ENCODE measurements around the gene PUM1.

DNA sequence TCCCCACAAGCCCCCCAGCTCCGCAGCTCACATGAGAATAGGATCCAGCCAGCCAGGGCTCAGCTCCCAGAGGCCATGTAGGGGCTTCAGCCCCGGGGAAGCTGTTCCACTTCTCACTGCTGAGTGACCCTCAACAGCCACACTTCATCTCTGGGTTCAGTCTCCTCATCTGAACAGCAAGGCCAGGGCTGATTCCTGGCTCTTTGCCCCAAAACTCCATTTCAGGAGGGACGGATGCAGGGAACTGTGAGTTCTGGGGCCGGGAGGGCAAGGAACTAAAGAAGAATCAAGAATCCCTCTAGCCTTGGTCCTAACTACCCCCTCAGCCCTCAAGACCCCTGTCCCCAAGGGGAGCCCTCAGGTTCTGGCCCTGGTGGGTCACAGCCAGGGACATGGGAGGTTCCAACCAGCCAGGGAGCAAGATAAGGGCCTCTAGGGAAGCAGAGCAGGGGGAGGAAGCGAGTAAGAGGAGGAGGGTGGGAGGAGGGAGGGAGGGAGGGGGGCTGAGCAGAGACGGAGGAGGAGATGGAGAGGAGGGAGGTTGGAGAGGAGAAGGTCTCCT, 170.1 kb downstream of the PUM1 start:
- TF ChIP-seq BHLHE40 (IDR thresholded peaks at IDR 0.05; ENCODE audit: low read depth, low read length) (no peak), CTCF (conservative IDR thresholded peaks at IDR 0.05; ENCODE audit: low read depth, low read length) (no peak), POLR2A (IDR thresholded peaks at IDR 0.05; ENCODE audit: low read depth, low read length) (no peak), MAFK (IDR thresholded peaks at IDR 0.05; ENCODE audit: low read depth, low read length) (no peak), CEBPB (IDR thresholded peaks at IDR 0.05; ENCODE audit: low read depth, low read length) (no peak), RCOR1 (IDR thresholded peaks at IDR 0.05; ENCODE audit: insufficient replicate concordance, low read length) (no peak), FOS (IDR thresholded peaks at IDR 0.05; ENCODE audit: low read depth, low read length) (no peak)
- TF ChIP-seq, protein P1, sequence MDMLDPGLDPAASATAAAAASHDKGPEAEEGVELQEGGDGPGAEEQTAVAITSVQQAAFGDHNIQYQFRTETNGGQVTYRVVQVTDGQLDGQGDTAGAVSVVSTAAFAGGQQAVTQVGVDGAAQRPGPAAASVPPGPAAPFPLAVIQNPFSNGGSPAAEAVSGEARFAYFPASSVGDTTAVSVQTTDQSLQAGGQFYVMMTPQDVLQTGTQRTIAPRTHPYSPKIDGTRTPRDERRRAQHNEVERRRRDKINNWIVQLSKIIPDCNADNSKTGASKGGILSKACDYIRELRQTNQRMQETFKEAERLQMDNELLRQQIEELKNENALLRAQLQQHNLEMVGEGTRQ (IDR thresholded peaks at IDR 0.05; ENCODE audit: low read depth, low read length) = no peak
- TF ChIP-seq, protein P2, sequence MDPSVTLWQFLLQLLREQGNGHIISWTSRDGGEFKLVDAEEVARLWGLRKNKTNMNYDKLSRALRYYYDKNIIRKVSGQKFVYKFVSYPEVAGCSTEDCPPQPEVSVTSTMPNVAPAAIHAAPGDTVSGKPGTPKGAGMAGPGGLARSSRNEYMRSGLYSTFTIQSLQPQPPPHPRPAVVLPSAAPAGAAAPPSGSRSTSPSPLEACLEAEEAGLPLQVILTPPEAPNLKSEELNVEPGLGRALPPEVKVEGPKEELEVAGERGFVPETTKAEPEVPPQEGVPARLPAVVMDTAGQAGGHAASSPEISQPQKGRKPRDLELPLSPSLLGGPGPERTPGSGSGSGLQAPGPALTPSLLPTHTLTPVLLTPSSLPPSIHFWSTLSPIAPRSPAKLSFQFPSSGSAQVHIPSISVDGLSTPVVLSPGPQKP (IDR thresholded peaks at IDR 0.05; ENCODE audit: borderline replicate concordance, low read depth, low read length) = no peak

Data from IMR-90 (cell line).